ENCODE results near the gene PDZRN4. TPM values are rescaled to one million over a fixed set of nuclear protein-coding genes. Genes with fewer than 3 reads are reported as not detected.

PDZRN4 gene
- total and polyA plus RNA-seq, 2 experiments from 2014 or later: 0.90 TPM; not detected in 1

GRCh38 chr12:41453409-41453808 is 265.3 kb downstream of the PDZRN4 start:
- DNase-seq (ENCODE audit: low spot score) (no peak), ATAC-seq (no peak)
- Mint-ChIP-seq H3K36me3 (ENCODE audit: low read depth) (no peaks in the 10 kb centered on the region), H3K27ac (no peak overlapping the region), H3K4me1 (peaks cover 11% of the 10 kb centered on the region), H3K27me3 (ENCODE audit: insufficient read depth, low read depth, poor library complexity) (peaks cover 2% of the 10 kb centered on the region), H3K4me3 (no peak overlapping the region), H3K9me3 (no peaks in the 10 kb centered on the region)
- Histone ChIP-seq H3K27ac (ENCODE audit: low read depth) (no peak overlapping the region), H3K36me3 (ENCODE audit: insufficient read depth) (no peaks in the 10 kb centered on the region), H3K79me2 (replicated peaks; ENCODE audit: insufficient read depth) (no peaks in the 10 kb centered on the region), H3F3A (replicated peaks; ENCODE audit: low read depth) (no peaks in the 10 kb centered on the region), H4K20me1 (replicated peaks; ENCODE audit: insufficient read depth) (no peaks in the 10 kb centered on the region), H3K4me3 (no peak overlapping the region), H3K9me2 (ENCODE audit: insufficient read depth) (no peaks in the 10 kb centered on the region; the same call in none of the 2 replicates), H2AFZ (peak overlapping the region; percentile 63; the same call in 1 of the 2 replicates), H3K27me3 (ENCODE audit: insufficient read depth) (no peaks in the 10 kb centered on the region), H3K4me1 (ENCODE audit: insufficient read depth) (peaks cover 6% of the 10 kb centered on the region; the same call in 1 of the 2 replicates), H3K4me2 (no peak overlapping the region)
- TF ChIP-seq POLR2AphosphoS5 (IDR thresholded peaks at IDR 0.05; ENCODE audit: low read depth): no peak
- no peak for TF ChIP-seq NANOG (IDR thresholded peaks at IDR 0.05; ENCODE audit: borderline replicate concordance)

- Histone ChIP-seq H2AFZ (no peak overlapping the region), H4K20me1 (replicated peaks; ENCODE audit: insufficient read depth) (no peaks in the 10 kb centered on the region), H3K36me3 (ENCODE audit: insufficient read depth) (no peaks in the 10 kb centered on the region), H3K4me3 (no peak overlapping the region), H3K27me3 (ENCODE audit: insufficient read depth) (no peaks in the 10 kb centered on the region), H3K79me2 (replicated peaks; ENCODE audit: insufficient read depth) (no peaks in the 10 kb centered on the region), H3K4me2 (no peak overlapping the region), H3K4me1 (ENCODE audit: insufficient read depth) (no peaks in the 10 kb centered on the region; the same call in 1 of the 2 replicates), H3F3A (replicated peaks; ENCODE audit: low read depth) (no peaks in the 10 kb centered on the region), H3K27ac (ENCODE audit: low read depth) (no peak overlapping the region), H3K9me2 (ENCODE audit: insufficient read depth) (no peaks in the 10 kb centered on the region; the same call in none of the 2 replicates)
- ATAC-seq (no peak), DNase-seq (ENCODE audit: low spot score) (no peak)
- Mint-ChIP-seq H3K27me3 (ENCODE audit: insufficient read depth, low read depth, poor library complexity) (peaks cover 5% of the 10 kb centered on the region), H3K9me3 (no peaks in the 10 kb centered on the region), H3K27ac (no peak overlapping the region), H3K4me1 (no peaks in the 10 kb centered on the region; the same call in 1 of the 3 replicates), H3K4me3 (no peak overlapping the region), H3K36me3 (ENCODE audit: low read depth) (no peaks in the 10 kb centered on the region)
- TF ChIP-seq ZNF331 (CRISPR knock-in tag; IDR thresholded peaks at IDR 0.05; ENCODE audit: low read depth) (no peak), ETS1 (IDR thresholded peaks at IDR 0.05) (no peak), CREB1 (CRISPR knock-in tag; IDR thresholded peaks at IDR 0.05; ENCODE audit: low read depth) (no peak), POLR2AphosphoS5 (IDR thresholded peaks at IDR 0.05; ENCODE audit: low read depth) (no peak), NANOG (IDR thresholded peaks at IDR 0.05; ENCODE audit: borderline replicate concordance) (no peak), EZH2 (IDR thresholded peaks at IDR 0.05; ENCODE audit: low read depth, unreplicated experiment) (no peak), EZH2phosphoT487 (IDR thresholded peaks at IDR 0.05; ENCODE audit: unreplicated experiment) (no peak), ZNF114 (CRISPR knock-in tag; IDR thresholded peaks at IDR 0.05) (no peak), STAT1 (IDR thresholded peaks at IDR 0.05; ENCODE audit: unreplicated experiment) (no peak), ZNF462 (CRISPR knock-in tag; IDR thresholded peaks at IDR 0.05) (no peak), CTCF (conservative IDR thresholded peaks at IDR 0.05; ENCODE audit: low read depth in 2 of 2) (no peak), JUNB (IDR thresholded peaks at IDR 0.05; ENCODE audit: unreplicated experiment) (no peak)
Observed at GRCh38 chr12:41459111-41459905, 271.2 kb downstream of the PDZRN4 start.
